Left ventricle myocardium superior (tissue), 1 donor: ENCODE results near the gene CYS1. TPM values are rescaled to one million over a fixed set of nuclear protein-coding genes. Genes with fewer than 3 reads are reported as not detected.

Source experiments
- ATAC-seq: fragments of 200-7000 bp; cut with Tn5 transposase; one replicate; pipeline ENCODE4 v1.9.1; 2020; ENCODE audit warnings: mild to moderate bottlenecking, moderate library complexity
- DNase-seq: peaks from one replicate; pipeline ENCODE4 v3.0.0-alpha.2; 2020
- intact Hi-C: fragments of 100-400 bp; cut with micrococcal nuclease; formaldehyde crosslinking; loops from one replicate; pipeline ENCODE4 v1.11.0; 2022
- total RNA-seq: library from RNA; stranded (reverse); fragmentation: NEBNext Ultra II Directional; extraction: Animal tissue kit (Norgen Biotek cat#: 25700); gene quantifications from one replicate; pipeline ENCODE4 v1.2.1, GENCODE V29; 2021
- donor health status: DM: no; HTN: yes; CAD: no; lungs with severe emphysema.

The CYS1 gene
- total RNA-seq, 1 donor from 2014 or later = 3.0 TPM

DNA sequence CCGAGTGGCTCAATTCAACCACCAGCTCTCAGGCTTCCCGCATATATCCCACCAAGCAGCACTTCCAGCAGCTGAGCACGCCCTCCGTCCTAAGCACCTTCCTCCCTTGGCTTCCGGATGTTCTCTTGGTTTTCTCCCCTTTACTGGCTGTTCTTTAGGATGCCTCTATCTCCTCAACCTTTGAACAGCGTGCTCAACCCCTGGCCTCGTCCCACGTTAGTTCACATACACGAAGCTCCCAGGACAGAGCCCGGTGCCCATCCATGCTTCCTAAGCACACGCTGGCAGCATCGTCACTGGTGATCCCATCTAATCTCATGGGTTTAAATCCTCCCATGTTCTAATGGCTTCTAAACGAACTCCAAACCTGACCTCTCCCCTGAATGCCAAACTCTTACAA lies 3.7 kb downstream of the CYS1 start:
- DNase-seq (no peak), ATAC-seq (no peak)
- intact Hi-C loops = no loop called here

GRCh38 chr2:10075571-10076209 lies 4.5 kb downstream of the CYS1 start:
- no peak for DNase-seq
- intact Hi-C loops = no loop called here
- no peak for ATAC-seq

GRCh38 chr2:10075101-10075500 lies 5.1 kb downstream of the CYS1 start:
- DNase-seq = no peak
- ATAC-seq = no peak
- intact Hi-C loops = no loop called here

DNA sequence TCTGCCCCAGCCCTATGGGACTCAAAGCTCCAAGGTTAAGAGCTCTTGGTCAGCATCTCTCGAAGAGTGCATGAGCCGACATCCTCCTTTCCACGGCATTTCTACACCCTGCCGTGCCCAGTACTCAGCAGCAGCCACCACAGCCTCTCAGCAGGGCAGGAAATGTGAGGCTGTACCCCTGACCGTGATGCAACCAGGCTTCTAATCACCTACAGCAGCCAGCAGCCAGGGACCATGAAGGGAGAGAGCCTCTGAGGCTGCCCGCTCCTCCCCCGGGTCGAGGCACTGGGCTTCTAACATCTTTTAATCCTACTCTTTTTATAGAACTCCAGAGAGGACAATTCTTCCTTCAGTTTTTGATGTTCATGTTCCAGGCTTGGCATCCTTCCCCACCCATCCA lies 6.5 kb downstream of the CYS1 start:
- ATAC-seq = no peak
- intact Hi-C loops = no loop called here
- no peak for DNase-seq

GRCh38 chr2:10072656-10073480 lies 7.3 kb downstream of the CYS1 start:
- DNase-seq (peak; percentile 79), ATAC-seq (peak; percentile 93)
- intact Hi-C loops = no loop called here

DNA sequence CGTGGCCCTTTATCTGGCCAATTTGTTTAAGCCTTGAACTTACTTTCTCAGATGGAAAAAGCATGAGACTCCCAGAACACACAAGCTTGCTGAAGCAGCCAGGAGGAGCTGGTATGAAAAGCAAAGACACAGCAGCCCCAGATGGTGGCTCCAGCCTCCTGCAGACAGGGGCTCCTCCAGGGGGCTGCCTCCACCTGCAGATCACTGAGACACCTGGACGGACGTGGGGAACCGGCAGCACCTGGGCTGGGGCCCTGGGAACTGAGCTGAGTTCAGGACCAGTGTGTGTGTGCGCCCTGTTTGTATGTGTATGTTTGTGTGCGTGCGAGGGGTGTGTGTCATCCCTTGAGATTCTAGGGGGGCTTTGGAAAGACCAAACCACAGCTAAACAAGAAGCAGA lies 8.6 kb downstream of the CYS1 start:
- ATAC-seq (no peak), DNase-seq (no peak)
- intact Hi-C loops = no loop called here

- DNase-seq (no peak), ATAC-seq (no peak)
- intact Hi-C loops = no loop called here
Measured at GRCh38 chr2:10071176-10071575, 9.0 kb downstream of the CYS1 start.

DNA sequence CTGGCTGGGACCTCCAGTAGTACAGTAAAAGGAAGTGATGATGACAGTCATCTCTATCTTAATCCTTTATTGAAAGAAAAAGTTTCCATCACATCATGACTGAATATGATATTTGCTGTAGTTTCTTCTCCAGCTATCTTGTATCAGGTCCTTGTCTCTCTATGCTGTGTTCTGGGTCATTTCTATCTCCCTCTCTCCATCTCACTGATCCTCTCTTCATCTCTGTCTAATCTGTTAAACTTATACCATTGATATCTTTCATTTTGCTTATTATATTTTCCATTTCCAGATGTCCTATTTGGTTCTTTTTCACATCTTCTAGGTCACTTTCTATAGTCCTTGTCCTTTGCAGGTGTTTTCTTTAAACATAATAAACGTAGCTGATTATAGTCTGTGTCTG lies 12.3 kb downstream of the CYS1 start:
- no peak for DNase-seq
- intact Hi-C loops = no loop called here
- no peak for ATAC-seq

GRCh38 chr2:10067330-10067729 lies 12.9 kb downstream of the CYS1 start:
- ATAC-seq = no peak
- intact Hi-C loops = no loop called here
- DNase-seq = no peak

- intact Hi-C loops = no loop called here
- DNase-seq = no peak
- no peak for ATAC-seq
Measured at GRCh38 chr2:10065773-10066055, 14.5 kb downstream of the CYS1 start.

GRCh38 chr2:10064932-10065772 lies 15.1 kb downstream of the CYS1 start:
- no peak for DNase-seq
- intact Hi-C loops = no loop called here

DNA sequence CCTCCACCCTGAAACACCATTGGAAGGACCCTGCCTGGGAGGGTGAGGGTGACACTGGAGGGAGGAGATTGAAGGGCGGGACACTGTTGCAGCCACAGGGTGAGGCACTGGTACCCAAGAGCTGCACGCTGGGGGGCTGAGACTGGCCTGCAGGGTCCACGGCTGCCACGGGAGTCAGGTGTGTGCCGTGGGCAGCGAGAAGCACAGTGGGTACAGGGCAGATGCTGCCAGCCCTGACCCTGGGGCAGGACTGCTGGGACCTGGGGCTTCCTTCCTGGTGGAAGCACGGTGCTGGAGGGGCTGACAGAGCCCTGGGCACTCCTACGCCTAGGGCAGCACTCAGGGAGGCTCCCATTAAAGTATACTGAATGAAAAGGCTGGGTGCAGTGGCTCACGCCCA lies 16.6 kb downstream of the CYS1 start:
- intact Hi-C loops = no loop called here
- no peak for DNase-seq
- ATAC-seq = no peak

More at GRCh38 chr2:10064932-10065772, 15.1 kb downstream of the CYS1 start:
- ATAC-seq = no peak

- intact Hi-C loops = no loop called here
- no peak for DNase-seq
- no peak for ATAC-seq
Measured at GRCh38 chr2:10062931-10063365, 17.3 kb downstream of the CYS1 start.

- ATAC-seq = no peak
Measured at GRCh38 chr2:10061221-10061925, 18.8 kb downstream of the CYS1 start.

DNA sequence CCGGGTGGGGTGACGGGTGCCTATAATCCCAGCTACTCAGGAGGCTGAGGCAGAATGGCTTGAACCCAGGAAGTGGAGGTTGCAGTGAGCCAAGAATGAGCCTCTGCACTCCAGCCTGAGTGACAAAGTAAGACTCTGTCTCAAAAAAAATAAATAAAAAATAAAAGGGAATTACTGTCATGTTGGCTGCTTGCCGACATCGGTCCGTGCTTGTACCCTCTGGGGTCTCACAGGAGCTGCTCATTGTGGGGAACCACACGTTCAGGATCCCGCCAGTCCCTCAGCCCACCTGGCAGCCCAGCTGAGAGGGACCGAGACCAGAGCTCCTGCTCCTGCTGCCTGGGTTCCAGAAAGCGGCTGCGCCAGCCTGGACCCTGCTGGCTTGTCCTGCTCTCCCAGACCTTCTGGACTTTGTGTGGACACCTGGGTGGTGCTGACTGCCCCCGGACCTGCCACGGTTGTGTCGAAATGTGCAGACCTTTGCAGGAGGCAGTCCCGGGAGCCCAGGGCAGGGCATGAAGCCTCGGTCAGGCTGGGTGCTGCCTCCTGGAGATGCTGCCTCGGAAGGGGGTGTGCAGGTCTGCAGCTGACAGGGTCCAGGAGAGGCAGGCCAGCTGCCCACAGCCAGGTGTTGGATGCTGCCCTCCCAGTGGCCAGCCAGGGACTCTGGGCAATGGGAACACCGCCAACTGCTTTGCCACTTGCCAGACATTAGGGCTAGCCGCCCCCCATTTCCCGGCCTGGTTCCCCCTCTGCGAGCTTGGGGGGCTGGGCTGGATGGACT lies 20.5 kb downstream of the CYS1 start:
- intact Hi-C loops = no loop called here
- no peak for DNase-seq
- no peak for ATAC-seq

More at GRCh38 chr2:10061221-10061925, 18.8 kb downstream of the CYS1 start:
- no peak for DNase-seq
- intact Hi-C loops = no loop called here

DNA sequence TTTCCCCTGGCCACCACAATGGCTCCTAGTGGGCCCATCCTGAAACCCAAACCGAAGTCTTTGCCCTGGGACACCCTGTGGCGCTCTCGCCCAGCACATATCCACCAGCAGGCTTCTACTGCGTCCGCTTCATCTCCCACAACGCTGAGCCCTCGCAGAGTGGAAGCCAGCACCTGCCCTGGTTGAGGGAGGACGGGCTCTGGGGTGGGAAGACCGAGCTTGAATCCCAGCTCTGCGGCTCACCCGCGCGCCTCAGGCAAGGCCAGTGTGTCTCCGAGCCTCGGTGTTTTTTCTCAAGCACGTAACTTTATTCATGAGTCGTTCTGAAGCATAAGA lies 21.2 kb downstream of the CYS1 start:
- ATAC-seq (no peak), DNase-seq (no peak)
- intact Hi-C loops = no loop called here

DNA sequence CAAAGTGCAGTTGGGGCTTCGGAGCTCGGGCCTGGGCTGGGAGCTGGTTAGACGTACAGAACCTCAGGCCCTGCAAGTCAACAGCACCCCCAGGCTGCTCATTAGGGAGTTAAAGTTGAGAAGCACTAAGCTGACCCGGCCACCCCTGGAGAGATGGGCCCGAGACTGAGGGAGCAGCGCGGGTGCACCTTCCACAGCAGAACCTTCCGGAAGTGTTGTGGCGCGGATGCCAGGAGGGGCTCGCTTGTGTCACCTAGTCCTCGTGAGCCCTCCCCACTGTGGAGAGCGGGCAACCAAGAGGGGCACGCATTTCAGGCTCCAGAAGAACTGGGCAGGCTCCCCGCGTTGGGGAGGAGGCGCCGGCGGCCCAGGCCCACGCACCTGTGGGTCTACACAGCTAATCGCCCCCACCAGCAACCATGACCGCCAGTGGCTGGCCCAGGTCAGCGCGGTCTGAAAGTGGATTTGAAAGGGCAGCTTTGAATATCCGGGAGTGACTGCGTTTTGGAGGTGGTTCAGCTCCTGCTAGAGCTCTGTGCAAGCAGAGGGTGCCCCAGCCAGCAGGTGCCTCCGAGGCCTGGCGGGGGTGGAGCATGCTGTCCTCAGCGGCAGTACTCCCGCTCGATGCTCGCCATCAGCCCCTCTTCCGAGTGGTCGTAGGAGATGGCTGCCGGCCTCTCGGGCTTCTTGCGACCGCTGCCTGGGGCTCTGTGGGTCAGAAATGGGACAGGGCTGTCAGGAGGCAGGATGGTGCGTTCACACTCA lies 21.8 kb downstream of the CYS1 start:
- intact Hi-C loops = no loop called here
- ATAC-seq (no peak), DNase-seq (no peak)
